HCT116 (cell line): ENCODE measurements around the gene TMEM165. TPM values are rescaled to one million over a fixed set of nuclear protein-coding genes. Genes with fewer than 3 reads are reported as not detected.

ENCODE experiments used
- ATAC-seq: fragments of 200-7000 bp; cut with Tn5 transposase; 2 replicates; pipeline ENCODE4 v1.9.1; 2020; ENCODE audit warnings: mild to moderate bottlenecking, moderate library complexity
- BruUV-seq: library from RNA; stranded (reverse); fragments of 400-500 nt; replicated peaks from 2 replicates; lab custom pipeline; 2021; lab: Mats Ljungman, UMichigan
- CTCF ChIA-PET: fragments of 300-600 bp; sonication (Branson Sonifier 250); formaldehyde crosslinking; loops from one replicate; lab custom pipeline; 2021; ENCODE audit warnings: antibody characterized with exemption; lab: Charles Lee
- POLR2A ChIA-PET: fragments of 300-600, 350-600 bp; sonication (Branson Sonifier 250); formaldehyde crosslinking; loops from one replicate; lab custom pipeline; 2021; ENCODE audit warnings: antibody characterized with exemption; lab: Charles Lee
- RAD21 ChIA-PET, 2 experiments: fragments of 300-600 bp; sonication (Branson Sonifier 250); formaldehyde crosslinking; loops; one replicate each; lab custom pipeline; 2023; ENCODE audit warnings: low total read pairs in 2 of 2; ENCODE audit not compliant: uncharacterized antibody in 2 of 2, unreplicated experiment in 2 of 2, low non-redundant PET in 1 of 2; lab: Charles Lee
- DNase-seq: peaks from one replicate; pipeline ENCODE4 v3.0.0-alpha.2; 2010; ENCODE audit warnings: low read depth, low spot score
- H2AFZ ChIP-seq: fragments of 200-600 bp; shearing (Covaris generic), sonication (generic); 2 replicates; pipeline ENCODE4 v1.6.1; 2017; ENCODE audit warnings: low read depth, mixed run types, mixed read lengths, antibody characterized with exemption, low read length; ENCODE audit not compliant: poor library complexity, severe bottlenecking
- H3K27ac ChIP-seq: 2 replicates; pipeline ENCODE4 v1.5.1; 2012; ENCODE audit warnings: low read depth, low read length
- H3K27me3 ChIP-seq: fragments of 200-600 bp; sonication (generic); 2 replicates; pipeline ENCODE4 v1.6.1; 2016; ENCODE audit warnings: mixed run types, low read length, mixed read lengths; ENCODE audit not compliant: insufficient read depth
- H3K36me3 ChIP-seq, 2 experiments: fragments of 200-500 bp in 1 of 2; fragments of 200-600 bp in 1 of 2; sonication (Bioruptor generic) in 1 of 2; sonication (generic) in 1 of 2; 2 replicates each; pipeline versions ENCODE4 v1.5.1 to v1.6.1; 2014 to 2016; ENCODE audit warnings: low read length in 2 of 2, inconsistent platforms in 1 of 2, mixed read lengths in 1 of 2, mixed run types in 1 of 2; ENCODE audit not compliant: insufficient read depth in 2 of 2, control insufficient read depth in 1 of 2
- H3K4me1 ChIP-seq, 2 experiments: fragments of 200-600 bp in 1 of 2; sonication (generic) in 1 of 2; 2 replicates each; pipeline versions ENCODE4 v1.5.1 to v1.6.1; 2012 to 2017; ENCODE audit warnings: low read length in 2 of 2, inconsistent platforms in 1 of 2, mild to moderate bottlenecking in 1 of 2, mixed read lengths in 1 of 2, mixed run types in 1 of 2, moderate library complexity in 1 of 2; ENCODE audit not compliant: insufficient read depth in 2 of 2, control insufficient read depth in 1 of 2
- H3K4me2 ChIP-seq: fragments of 200-600 bp; sonication (generic); 2 replicates; pipeline ENCODE4 v1.6.1; 2017; ENCODE audit warnings: mixed run types, low read length, mixed read lengths
- H3K4me3 ChIP-seq, 2 experiments: fragments of 200-600 bp in 1 of 2; sonication (generic) in 1 of 2; replicated peaks in 1 of 2; 2 replicates each; pipeline ENCODE4 v1.5.1; 2011 to 2016; ENCODE audit warnings: low read length in 2 of 2, control low read depth in 1 of 2, low read depth in 1 of 2, mild to moderate bottlenecking in 1 of 2, mixed read lengths in 1 of 2, mixed run types in 1 of 2
- H3K79me2 ChIP-seq: fragments of 200-600 bp; sonication (generic); 2 replicates; pipeline ENCODE4 v1.6.1; 2017; ENCODE audit warnings: mild to moderate bottlenecking, mixed run types, low read length, moderate library complexity, mixed read lengths; ENCODE audit not compliant: insufficient read depth
- H3K9ac ChIP-seq: fragments of 200-600 bp; sonication (generic); 2 replicates; pipeline ENCODE4 v1.6.1; 2016; ENCODE audit warnings: low read length, mixed read lengths
- H3K9me2 ChIP-seq: fragments of 200-600 bp; sonication (generic), shearing (Covaris generic); 2 replicates; pipeline ENCODE4 v1.6.1; 2017; ENCODE audit warnings: mixed run types, mild to moderate bottlenecking, moderate library complexity; ENCODE audit not compliant: insufficient read depth
- H3K9me3 ChIP-seq, 2 experiments: fragments of 200-500 bp in 1 of 2; fragments of 200-600 bp in 1 of 2; sonication (Bioruptor generic) in 1 of 2; sonication (generic) in 1 of 2; 2 replicates each; pipeline ENCODE4 v1.6.1; 2014 to 2017; ENCODE audit warnings: low read length in 2 of 2, mixed read lengths in 2 of 2, inconsistent platforms in 1 of 2, low read depth in 1 of 2, mild to moderate bottlenecking in 1 of 2, mixed run types in 1 of 2, moderate library complexity in 1 of 2; ENCODE audit not compliant: control insufficient read depth in 1 of 2, insufficient read depth in 1 of 2
- H4K20me1 ChIP-seq: fragments of 200-600 bp; sonication (generic), shearing (Covaris generic); 2 replicates; pipeline ENCODE4 v1.6.1; 2017; ENCODE audit warnings: mixed run types, mild to moderate bottlenecking, moderate library complexity; ENCODE audit not compliant: insufficient read depth
- CEBPB ChIP-seq: IDR thresholded peaks from 2 replicates; pipeline ENCODE4 v1.6.1; 2012; ENCODE audit warnings: low read depth
- EZH2phosphoT487 ChIP-seq: fragments of 200-600 bp; IDR thresholded peaks from 2 replicates; pipeline ENCODE4 v1.6.1; 2018; ENCODE audit warnings: antibody characterized with exemption, borderline replicate concordance
- RAD21 ChIP-seq: IDR thresholded peaks from 2 replicates; pipeline ENCODE4 v1.6.1; 2012; ENCODE audit warnings: low read depth, mild to moderate bottlenecking
- intact Hi-C: fragments of 100-400 bp; cut with micrococcal nuclease; formaldehyde crosslinking; loops from 2 replicates; pipeline ENCODE4 v1.10.0; 2022
- total RNA-seq: library from RNA; stranded (reverse); gene quantifications from one replicate; pipeline ENCODE4 v1.2.1, GENCODE V29; 2021; ENCODE audit not compliant: unreplicated experiment
- TF ChIP-seq, protein P1 (sequence below), 3 experiments: fragments of 200-600 bp in 1 of 3; sonication (generic) in 1 of 3; IDR thresholded peaks in 2 of 3; conservative IDR thresholded peaks in 1 of 3; 2 replicates each; pipeline ENCODE4 v1.5.1; 2012 to 2017; ENCODE audit warnings: low read depth in 2 of 3, low read length in 2 of 3, antibody characterized with exemption in 1 of 3, borderline replicate concordance in 1 of 3, control low read depth in 1 of 3, mild to moderate bottlenecking in 1 of 3, mixed read lengths in 1 of 3, mixed run types in 1 of 3, moderate library complexity in 1 of 3; ENCODE audit not compliant: insufficient read depth in 1 of 3
- TF ChIP-seq, protein P2 (sequence below): IDR thresholded peaks from 2 replicates; pipeline ENCODE4 v1.6.1; 2012; ENCODE audit warnings: low read depth

The TMEM165 gene
- total RNA-seq, 1 experiment from 2014 or later, result 60.7 TPM

DNA sequence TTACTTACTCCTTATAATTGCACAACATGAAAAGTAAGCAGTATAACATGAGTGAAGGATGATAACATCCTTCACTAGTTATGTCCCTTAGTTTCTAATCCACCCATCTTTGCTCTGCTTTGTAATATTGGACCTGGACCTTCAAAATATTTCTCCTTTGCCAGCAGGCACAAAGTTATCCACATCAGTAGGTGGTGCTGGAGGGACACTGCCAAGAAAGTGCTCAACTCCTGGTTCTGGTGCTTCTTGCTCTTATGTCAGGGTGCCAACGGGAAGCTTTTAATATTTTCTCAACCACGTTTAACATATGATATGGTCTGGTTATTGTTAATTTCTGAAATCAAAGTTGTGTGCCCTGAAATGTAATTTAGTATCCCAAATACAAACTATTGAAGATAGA, 49.1 kb downstream of the TMEM165 start:
- DNase-seq, result peak; percentile 13
- H3K36me3 ChIP-seq, result peaks cover 27 to 53% of the 10 kb centered on the region in 2 experiments
- TF ChIP-seq RAD21, result peak; percentile 77
- TF ChIP-seq CEBPB, result no peak
- TF ChIP-seq, protein P1, sequence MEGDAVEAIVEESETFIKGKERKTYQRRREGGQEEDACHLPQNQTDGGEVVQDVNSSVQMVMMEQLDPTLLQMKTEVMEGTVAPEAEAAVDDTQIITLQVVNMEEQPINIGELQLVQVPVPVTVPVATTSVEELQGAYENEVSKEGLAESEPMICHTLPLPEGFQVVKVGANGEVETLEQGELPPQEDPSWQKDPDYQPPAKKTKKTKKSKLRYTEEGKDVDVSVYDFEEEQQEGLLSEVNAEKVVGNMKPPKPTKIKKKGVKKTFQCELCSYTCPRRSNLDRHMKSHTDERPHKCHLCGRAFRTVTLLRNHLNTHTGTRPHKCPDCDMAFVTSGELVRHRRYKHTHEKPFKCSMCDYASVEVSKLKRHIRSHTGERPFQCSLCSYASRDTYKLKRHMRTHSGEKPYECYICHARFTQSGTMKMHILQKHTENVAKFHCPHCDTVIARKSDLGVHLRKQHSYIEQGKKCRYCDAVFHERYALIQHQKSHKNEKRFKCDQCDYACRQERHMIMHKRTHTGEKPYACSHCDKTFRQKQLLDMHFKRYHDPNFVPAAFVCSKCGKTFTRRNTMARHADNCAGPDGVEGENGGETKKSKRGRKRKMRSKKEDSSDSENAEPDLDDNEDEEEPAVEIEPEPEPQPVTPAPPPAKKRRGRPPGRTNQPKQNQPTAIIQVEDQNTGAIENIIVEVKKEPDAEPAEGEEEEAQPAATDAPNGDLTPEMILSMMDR (IDR thresholded peaks at IDR 0.05 in 2 of 3, conservative IDR thresholded peaks at IDR 0.05 in 1 of 3; ENCODE audit: borderline replicate concordance in 1 of 3, insufficient read depth in 1 of 3, low read depth in 2 of 3, low read length in 2 of 3), result peak in 2 of 3 experiments; percentile 41 to 47; a peak in 3 of 6 replicates
- intact Hi-C loops, result loop anchor here (1.0 to 10.0 kb wide), 4 partner anchors 107 to 420 kb away; partner anchors contain the start of gene NMU
- no peak overlapping the region for H2AFZ ChIP-seq
- H3K9me2 ChIP-seq, result no peaks in the 10 kb centered on the region
- CTCF ChIA-PET, result interaction anchor here (1.0 to 1.7 kb wide), 3 partner anchors 110 to 421 kb away, joined by 3 to 7 read pairs (median 4); no protein-coding TSS in a partner anchor
- RAD21 ChIA-PET, result interaction anchor here in 1 of 2 experiments (0.7 kb wide), 1 partner anchor 10 kb away, joined by 3 read pairs; no protein-coding TSS in a partner anchor
- no peaks in the 10 kb centered on the region for H4K20me1 ChIP-seq
- H3K4me2 ChIP-seq, result no peak overlapping the region
- H3K79me2 ChIP-seq, result no peaks in the 10 kb centered on the region
- no TSS peak for BruUV-seq
- no peaks in the 10 kb centered on the region for H3K9me3 ChIP-seq
- no peak overlapping the region for H3K27ac ChIP-seq
- peak; percentile 52; the same call in 1 of the 2 replicates for ATAC-seq
- H3K4me1 ChIP-seq, result 0 out of 4 replicates have a peak, but pooled peaks cover 0 to 2% of the 10 kb centered on the region in 2 experiments
- H3K4me3 ChIP-seq, result no peak overlapping the region
- H3K9ac ChIP-seq, result no peak overlapping the region
- H3K27me3 ChIP-seq, result no peaks in the 10 kb centered on the region
- POLR2A ChIA-PET, result interaction anchor here (1.6 kb wide), 1 partner anchor 104 kb away, joined by 6 read pairs; no protein-coding TSS in a partner anchor

DNA sequence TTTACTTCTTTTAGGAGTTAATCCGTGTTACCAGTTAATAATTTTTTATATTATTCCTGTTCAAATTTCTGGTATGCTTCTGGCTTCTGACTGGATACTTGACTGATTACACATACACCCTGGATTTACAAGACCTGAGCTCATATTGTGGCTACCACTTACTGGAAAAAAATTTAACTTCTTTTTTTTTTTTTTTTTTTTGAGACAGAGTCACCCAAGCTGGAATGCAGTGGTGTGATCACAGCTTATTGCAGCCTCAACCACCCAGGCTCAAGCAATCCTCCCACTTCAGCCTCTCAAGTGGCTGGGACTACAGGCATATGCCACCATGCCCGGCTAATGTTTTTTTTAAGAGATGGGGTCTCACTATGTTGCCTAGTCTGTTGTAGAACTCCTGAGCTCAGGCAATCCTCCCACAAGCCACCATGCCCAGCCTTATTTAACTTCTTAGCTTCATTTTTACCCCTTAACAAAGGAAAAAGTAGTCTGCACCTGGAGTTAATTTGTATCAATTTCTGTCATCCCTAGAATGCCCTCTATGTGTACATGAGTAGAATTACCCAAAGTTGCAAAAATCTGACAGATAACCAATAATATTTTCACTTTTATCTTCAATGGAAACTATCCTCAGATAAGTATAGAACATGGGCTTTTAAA, 50.3 kb downstream of the TMEM165 start:
- H3K79me2 ChIP-seq, result no peaks in the 10 kb centered on the region
- no peaks in the 10 kb centered on the region for H3K9me3 ChIP-seq
- H2AFZ ChIP-seq, result no peak overlapping the region
- ChIA-PET POLR2A (interaction anchor here (0.7 to 1.6 kb wide), 2 partner anchors 13 to 103 kb away, joined by 4 to 6 read pairs; no protein-coding TSS in a partner anchor), RAD21 (no interaction called here), CTCF (interaction anchor here (0.7 to 1.7 kb wide), 5 partner anchors 10 to 420 kb away, joined by 3 to 7 read pairs (median 3); no protein-coding TSS in a partner anchor)
- no peak overlapping the region for H3K4me2 ChIP-seq
- no peak overlapping the region for H3K9ac ChIP-seq
- TF ChIP-seq EZH2phosphoT487, result no peak
- TF ChIP-seq, protein P1 (IDR thresholded peaks at IDR 0.05 in 2 of 3, conservative IDR thresholded peaks at IDR 0.05 in 1 of 3; ENCODE audit: borderline replicate concordance in 1 of 3, insufficient read depth in 1 of 3, low read depth in 2 of 3, low read length in 2 of 3), result peak in 1 of 3 experiments; percentile 14; a peak in 1 of 6 replicates
- TF ChIP-seq, protein P2, sequence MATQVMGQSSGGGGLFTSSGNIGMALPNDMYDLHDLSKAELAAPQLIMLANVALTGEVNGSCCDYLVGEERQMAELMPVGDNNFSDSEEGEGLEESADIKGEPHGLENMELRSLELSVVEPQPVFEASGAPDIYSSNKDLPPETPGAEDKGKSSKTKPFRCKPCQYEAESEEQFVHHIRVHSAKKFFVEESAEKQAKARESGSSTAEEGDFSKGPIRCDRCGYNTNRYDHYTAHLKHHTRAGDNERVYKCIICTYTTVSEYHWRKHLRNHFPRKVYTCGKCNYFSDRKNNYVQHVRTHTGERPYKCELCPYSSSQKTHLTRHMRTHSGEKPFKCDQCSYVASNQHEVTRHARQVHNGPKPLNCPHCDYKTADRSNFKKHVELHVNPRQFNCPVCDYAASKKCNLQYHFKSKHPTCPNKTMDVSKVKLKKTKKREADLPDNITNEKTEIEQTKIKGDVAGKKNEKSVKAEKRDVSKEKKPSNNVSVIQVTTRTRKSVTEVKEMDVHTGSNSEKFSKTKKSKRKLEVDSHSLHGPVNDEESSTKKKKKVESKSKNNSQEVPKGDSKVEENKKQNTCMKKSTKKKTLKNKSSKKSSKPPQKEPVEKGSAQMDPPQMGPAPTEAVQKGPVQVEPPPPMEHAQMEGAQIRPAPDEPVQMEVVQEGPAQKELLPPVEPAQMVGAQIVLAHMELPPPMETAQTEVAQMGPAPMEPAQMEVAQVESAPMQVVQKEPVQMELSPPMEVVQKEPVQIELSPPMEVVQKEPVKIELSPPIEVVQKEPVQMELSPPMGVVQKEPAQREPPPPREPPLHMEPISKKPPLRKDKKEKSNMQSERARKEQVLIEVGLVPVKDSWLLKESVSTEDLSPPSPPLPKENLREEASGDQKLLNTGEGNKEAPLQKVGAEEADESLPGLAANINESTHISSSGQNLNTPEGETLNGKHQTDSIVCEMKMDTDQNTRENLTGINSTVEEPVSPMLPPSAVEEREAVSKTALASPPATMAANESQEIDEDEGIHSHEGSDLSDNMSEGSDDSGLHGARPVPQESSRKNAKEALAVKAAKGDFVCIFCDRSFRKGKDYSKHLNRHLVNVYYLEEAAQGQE, result no peak
- DNase-seq (no peak), ATAC-seq (no peak)
- H3K36me3 ChIP-seq, result peaks cover 22 to 46% of the 10 kb centered on the region in 2 experiments
- H3K27ac ChIP-seq, result no peak overlapping the region
- intact Hi-C loops, result loop anchor here (1.0 to 10.0 kb wide), 4 partner anchors 106 to 419 kb away; partner anchors contain the start of gene NMU
- H3K4me1 ChIP-seq, result 0 out of 4 replicates have a peak, but pooled peaks cover 0 to 2% of the 10 kb centered on the region in 2 experiments
- H3K27me3 ChIP-seq, result no peaks in the 10 kb centered on the region
- no peaks in the 10 kb centered on the region for H3K9me2 ChIP-seq
- no TSS peak for BruUV-seq
- H4K20me1 ChIP-seq, result no peaks in the 10 kb centered on the region
- no peak overlapping the region for H3K4me3 ChIP-seq
